ENCODE measurements around the gene ADORA3.
"Not testable (repeated sequence)": the region's sequence is repeated elsewhere in the genome, so short reads cannot be mapped to it uniquely, and the experiment has no call there.

ADORA3 gene

DNA sequence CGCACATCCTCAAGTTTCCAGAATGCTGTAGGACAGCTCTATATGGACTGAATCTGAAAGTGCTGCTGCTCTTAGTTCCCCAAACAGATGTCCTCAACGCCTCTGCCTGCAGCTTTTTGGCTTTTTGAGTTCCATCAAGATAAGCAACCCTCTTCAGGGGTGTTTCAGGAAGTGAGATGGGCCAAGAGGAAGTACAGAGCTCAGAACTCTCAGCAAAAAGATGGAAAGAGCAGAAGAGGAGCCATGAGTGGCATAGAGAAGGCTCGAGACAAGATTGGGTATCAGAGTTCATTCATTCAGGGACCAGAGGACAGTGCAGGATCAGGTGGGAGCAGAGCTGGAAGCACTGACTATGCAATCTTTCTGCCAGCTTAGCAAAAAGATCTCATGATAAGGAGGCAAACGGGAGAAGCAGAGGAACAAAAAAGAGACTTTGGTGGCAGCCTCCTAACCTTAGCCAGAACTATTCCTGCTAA lies at the start of gene ADORA3, which contains the start of gene TMIGD3:
ADORA3 (minus strand) TSS at position 49 of the 476 bp plus-strand sequence. CDS start 279 bp downstream, outside the sequence.
TMIGD3 (minus strand) TSS at position 49 of the 476 bp plus-strand sequence. CDS start 279 bp downstream, outside the sequence.
- DNase-seq, result no peak

DNA sequence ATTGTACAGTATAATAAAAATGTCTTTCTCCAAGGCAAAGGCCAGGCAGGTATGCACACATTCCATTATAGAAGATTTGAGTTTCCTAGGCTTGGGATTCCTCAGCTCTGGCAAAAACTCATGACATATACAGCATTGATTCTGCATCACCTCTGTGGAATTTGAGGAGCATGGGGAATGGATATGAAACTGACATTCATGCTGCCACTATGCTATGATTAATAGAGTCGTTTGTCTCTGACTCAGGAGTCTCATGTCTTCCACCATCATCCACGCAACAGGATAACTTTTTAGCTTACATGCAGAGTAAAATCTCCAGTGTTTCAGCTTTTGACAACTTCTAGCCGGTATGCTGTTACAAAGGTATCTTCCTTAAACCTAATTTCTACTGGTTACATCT lies 49.8 kb upstream of the ADORA3 start:
- peak; percentile 94 for DNase-seq

DNA sequence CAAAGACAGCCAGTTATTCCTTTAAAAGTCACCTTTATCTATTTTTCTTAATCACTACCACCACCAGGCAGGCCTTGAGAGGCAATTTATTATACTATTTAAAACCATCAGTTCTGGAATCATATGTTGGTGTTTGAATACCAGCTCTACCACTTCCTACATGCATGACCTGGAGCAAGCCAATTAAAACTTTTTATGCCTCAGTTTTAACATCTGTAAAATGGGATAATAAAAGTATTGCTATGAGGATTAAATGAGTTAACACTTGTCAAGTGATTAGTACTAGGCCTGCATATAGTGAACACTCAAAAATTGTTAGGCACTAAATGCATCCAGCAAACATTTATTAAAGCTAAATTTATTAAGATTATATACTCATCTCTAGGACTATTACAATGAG lies 49.2 kb upstream of the ADORA3 start:
- DNase-seq, result no peak

DNA sequence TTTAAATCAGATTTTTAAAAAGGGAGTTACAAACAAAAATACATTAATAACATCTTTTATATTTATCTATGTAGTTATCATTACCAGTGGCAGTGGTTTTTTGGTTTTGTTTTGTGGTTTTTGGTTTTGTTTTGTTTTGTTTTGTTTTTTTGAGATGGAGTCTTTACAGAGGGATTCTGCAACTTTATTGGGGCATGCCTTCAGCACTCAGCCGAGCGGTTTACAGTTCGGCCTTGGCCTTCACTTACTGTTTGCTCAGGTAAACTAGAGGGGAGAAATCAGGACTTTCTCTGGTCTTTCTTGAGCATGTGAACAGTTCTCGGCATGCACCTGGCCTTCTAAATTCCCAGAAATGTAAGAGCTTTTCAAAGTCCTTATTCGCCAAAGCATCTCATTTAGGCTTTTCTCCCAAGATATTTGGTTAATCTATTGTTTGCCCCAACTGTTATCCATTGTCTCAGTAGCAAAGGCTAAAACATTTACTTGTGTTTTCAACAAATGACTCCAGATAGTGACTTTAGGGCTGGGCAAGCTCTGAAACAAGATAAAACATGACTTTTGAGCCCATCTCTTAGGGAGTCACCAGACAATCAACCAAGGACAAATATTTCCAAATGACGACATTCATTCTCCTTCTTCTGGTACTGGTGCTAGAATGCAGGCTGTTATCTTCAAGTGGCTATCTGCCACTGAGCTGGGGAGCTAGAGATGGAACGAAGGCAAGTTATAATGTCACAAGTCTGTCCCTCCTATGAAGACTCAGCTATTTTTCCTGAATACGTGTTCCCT lies 48.4 kb upstream of the ADORA3 start:
- DNase-seq, result no peak

DNA sequence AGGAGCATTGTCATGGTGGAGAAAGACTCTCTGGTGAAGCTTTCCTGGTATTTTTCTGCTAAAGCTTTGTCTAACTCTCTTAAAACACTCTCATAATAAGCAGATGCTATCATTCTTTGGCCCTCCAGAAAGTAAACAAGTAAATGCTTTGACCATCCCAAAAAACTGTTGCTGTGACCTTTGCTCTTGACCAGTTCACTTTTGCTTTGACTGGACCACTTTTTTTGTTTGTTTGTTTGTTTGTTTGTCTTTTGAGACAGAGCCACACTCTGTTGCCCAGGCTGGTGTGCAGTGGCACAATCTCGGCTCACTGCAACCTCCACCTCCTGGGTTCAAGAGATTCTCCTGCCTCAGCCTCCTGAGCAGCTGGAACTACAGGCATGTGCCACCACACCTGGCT lies 44.4 kb upstream of the ADORA3 start:
- DNase-seq, result not testable (repeated sequence)

DNA sequence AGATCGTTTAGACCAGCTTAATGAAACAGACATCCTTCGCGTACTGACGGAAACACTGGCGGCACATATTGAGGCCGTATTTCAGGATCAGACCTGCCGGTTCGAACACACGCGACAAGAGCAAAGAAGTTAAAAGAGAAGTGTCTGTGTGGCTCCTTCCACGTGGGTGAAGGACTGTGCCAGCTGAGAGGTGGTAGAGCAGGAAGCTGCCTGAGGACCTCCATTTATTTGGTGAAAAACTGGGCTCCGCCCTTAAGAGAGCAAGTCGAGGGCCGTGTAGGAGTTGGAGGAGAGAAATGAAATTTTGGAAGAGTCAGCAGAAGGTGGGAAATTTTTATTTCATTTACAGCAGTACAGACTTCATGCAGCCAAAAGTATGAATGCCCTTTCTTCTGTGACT lies 38.8 kb upstream of the ADORA3 start:
- no peak for DNase-seq

DNA sequence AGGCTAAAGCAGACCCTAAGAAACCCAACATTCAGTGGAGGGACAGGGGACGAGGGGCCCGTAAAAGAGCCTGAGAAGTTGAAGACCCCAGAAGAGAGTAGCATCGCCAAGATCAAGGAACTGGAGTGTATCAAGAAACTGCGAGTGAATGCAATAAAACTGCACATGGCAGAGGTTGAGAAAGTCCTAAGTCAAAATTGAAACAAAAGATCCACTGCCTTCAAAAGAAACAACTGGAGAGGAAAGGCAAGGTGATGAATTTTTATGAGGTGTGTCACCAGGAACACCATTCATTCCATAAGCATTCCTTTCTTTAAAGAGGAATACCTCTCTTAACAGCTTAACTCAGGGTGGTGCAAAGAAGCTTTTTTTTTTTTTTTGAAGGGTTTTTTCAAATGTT lies 38.3 kb upstream of the ADORA3 start:
- peak; percentile 80 for DNase-seq

DNA sequence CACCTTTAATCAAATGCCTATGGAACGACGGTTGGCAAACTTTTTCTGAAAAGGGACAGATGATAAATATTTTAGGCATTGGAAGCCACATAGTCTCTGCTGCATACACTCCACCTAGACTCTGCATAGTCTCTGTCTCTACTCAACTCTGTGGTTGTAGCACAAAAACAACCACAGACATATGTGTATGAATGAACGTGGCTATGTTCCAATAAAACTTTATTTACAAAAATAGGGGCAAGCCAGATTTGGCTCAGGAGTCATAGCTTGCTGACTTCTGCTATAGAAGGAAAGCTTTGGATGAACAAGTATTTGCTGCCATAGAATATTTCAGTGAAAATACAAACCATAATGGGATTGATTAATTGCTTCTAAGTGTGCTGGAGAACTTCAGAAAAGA lies 37.5 kb upstream of the ADORA3 start:
- DNase-seq, result peak; percentile 16

DNA sequence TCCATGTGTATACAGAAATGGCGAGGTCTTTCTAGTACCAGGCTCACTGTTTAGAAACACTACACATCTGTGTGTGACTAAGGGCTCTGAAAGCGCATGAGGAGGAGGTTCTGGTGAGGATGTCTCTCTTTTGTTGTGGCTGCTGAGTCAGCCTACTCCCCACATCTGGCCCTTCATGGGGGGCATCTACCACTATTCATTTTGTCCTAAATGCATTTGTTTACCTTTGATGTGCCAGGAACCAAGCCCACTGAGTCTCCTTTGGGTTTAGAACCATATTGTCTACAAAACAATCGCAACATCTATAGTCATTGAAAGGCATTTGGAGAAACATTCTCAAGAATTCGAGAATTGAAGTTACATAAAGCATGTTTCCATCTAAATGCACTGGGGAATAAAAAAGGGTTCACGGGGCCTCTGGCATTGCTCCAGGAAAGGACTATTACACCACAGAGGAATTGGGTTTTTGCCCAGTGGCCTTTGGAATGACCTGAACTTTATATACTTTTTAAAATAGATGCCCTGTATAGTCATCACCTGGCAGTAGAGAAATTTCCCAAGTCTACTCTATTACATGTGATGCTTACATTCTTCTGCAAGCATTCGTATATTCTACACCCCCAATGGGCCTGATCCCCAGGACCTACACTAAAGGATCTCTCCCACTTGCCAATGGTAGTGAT lies 35.1 kb upstream of the ADORA3 start:
- peak; percentile 89 for DNase-seq

DNA sequence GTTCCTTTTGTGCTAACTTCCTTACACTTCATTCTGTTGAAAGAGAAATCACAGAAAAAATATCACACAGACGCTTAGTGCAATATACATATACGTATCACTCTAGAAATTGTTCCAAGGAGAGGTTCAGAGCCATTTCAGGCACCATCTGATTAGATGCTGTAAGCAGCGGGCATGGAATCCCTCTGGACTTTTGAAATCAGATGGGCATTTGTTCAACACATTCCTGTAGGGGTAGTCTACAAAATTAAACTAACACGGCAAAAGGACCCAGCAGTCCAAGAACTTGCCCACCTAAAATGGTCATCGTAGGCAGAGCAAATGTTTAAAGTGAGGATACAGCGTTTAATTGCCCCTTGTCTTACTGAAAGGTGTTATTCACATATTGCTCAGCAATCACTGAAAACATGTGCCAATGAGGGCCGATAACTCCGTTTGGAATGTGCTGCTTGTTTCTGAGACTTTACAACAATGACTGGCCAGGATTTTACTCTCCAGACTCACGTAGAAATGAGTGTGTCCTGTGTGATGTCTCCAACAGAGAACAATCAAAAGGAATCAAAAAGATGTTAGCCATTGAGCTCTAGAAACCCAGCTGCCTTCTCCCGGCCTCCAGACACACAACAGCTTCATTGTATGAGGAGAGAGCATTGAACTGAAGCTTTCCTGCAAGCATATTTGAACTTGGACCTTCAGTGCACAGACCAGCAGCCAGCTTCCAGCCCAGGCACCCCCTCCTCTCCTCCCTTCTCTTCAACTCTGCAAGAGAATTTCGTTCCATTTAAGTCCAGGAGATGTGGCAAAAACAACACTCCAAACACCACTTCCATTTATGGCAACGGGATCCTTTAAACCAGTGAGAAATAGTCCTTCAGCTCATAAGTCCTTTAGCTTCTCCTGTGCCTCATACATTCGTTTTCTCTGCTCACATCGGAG lies 32.1 kb upstream of the ADORA3 start:
- DNase-seq, result no peak

DNA sequence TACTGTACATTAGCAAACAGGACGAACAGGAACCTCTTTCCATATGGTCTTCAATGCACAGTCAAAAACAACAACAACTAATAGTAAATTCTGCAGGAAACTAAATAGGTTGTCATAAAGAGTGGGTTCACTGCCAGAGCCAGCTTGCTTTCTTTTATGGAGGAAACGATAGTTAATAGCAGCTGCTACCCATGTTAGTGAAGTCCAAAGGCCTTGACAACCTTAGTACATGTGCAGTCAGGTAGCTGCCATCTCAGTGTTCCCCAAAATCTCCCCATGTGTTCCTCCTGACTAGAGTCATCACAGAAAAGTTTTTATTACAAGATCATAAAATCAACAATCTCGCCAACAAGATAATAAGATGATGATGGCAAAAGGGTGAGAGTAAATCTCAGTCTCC lies 16.6 kb upstream of the ADORA3 start:
- no peak for DNase-seq

DNA sequence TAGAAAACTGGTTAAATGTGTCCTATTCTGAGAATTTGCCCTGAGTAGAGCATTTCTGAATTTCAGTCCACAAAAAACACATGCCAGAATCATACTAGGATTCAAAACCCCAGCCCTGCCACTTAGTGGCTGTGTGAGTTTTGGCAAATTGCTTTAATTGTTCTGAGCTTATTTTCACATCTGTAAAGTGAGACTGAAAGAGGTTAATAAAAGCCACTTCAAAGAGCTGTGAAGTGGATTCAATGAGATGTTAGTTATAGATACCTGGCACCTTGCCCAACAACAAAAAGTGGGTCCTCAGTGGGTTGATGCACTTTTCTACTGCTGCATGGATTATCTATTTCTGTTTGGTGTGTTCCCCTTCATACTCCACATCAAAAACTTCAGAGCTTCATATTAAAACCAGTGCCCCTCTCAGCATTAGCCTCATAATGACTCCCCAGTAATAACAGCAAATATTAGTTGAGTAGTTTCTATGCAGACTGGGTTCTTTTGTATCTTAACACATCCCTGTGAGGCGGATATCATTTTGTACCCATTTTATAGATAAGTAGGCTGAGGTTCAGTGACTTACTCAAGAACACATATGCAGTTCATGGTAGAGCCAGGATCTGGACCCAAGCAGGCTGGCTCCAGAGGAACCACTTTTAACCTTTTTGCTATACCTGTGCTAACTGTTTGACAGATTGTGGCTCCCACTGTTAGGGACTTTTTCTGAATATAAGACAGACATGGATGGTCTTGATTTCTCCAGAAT lies 14.2 kb upstream of the ADORA3 start:
- no peak for DNase-seq

DNA sequence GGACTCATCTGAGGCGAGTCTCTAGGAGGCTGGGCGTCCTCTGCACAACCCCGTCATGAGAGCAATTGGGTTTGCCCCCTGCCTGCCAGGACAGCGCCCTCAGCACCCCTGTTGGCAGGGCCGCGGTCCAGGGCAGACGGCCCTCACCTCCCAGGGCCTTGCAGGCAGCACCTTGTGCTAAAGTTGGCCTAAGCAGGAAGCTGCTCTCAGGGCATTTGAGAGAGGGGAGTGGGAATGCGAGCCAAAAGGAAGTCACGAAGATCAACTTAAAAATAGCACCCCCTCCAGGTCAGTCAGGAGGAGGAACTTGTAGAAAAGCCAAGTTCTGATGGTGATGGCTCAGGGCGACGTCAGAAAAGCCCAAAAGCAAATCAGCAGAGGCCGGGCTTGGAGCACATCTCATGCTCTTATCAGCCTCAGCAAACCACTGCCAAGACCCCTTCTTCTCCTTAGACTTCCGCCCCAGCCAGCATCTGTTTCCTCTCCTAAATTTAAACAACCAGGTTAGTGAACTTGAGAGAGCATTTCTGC lies 12.6 kb upstream of the ADORA3 start:
- peak; percentile 54 for DNase-seq

DNA sequence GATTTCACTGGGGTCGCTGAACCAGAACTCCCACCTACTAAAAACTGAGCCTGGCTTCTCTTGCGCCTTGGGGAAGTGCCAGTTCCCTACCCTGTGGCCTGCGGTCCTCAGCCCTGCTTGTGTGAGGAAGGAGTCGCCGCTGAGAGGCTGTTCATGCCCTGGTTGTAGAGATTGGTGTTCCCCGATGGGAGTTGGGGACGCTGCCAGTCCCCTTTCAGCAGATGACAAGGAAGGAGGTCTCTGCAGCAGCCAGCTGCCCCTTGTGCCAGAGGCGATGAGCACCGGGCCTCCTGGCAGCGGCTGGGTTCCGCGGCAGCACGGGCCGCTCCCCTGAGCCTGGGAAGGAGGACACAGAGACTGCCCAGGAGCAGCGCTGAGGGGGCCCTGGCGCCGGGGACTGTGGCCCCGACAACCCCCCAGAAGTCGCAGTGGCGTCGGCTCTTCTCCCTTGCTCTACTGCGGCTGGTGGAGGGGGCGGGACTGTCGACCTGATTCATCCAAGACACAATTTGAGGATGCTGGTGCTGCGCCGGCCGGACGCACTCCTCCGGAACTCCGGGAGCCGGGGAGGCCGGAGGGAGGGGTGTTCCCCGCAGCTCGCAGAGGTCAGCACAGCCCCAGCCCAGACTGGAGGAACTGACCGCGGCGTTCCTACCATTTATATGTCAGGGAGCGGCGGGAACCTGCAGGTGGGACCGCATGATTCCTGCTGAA lies 12.0 kb upstream of the ADORA3 start:
- peak; percentile 41 for DNase-seq

DNA sequence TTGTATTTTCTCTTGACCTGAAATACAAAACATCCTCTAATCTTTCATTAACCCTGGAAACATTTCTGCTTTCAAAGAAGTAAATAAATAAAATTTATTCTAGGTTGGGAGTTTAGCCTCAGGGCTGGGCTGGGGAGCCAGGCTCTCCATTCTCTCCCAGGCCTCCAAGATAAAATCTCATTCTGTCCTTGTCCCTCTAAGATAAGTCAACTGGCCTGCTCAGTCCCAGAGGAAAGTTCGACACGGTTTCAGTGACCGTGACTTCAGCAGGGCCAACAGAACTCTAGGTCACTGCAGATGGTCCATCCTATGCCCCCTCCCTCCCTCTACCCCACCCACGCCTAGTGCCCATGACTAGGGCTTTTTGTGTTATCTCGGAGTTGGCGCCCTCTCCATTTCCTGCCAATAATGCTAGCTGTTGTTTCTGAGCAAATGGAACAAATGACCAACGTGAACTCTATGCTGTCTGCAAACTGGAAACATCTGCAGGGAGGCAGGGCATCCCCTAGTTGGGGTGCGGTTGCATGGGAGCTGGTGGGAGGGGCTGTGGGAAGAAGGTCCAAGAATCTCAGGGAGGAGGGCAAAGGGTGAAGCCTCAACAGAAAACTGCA lies 10.1 kb upstream of the ADORA3 start:
- no peak for DNase-seq

DNA sequence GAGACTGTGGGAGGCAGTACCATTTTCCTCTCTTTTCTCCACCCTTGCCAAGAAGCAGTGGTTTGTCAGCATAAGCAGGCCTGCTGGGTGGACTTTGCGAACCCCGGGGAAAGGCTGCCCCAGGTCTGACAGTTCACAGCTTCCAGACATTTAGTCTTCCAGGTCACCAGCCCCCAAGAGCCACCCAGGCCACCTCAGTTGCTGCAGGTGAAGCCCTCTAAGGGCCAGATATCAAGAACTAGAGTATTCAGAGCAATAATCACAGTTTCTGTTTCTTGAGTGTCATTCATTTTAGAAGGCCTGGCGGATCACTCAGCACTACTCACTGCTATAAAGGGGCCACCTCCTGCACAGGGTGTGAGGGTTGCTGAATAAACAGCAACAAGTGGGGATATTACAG lies 9.5 kb upstream of the ADORA3 start:
- no peak for DNase-seq

DNA sequence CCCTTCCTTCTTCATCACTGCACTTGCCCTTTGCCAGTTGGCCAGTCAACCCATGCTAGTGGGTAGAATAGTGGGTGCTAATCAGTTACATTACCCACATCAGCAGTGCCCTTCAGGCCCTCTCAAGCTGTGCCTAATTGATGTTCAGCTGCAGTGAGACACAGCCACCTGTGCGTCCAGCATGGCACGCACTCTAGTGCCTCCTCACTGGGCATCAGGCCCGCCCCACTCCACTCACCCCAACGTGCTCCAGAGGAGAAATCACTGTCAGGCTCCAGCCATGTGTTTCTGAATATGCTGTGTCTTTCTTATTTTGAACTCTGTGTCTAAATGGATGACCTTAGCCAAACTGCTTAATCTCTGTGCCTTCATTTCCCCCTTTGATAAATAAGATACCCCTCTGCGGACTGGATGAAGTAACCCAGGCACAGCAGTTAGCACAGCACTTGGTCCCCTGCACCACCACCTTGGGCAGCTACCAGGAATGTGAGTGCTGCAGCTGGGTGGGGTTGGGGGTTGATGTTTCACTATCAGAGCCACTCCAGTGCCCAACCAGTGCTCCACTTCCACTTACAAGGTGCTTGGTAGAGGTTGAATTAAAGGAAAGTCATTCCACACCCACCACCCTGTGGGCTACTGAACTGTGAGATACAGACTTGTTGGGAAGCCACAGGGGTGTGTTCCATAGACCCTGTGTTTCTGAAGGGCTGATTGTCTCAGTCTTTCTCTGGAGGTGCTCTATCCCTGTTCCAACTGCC lies 8.9 kb upstream of the ADORA3 start:
- no peak for DNase-seq

DNA sequence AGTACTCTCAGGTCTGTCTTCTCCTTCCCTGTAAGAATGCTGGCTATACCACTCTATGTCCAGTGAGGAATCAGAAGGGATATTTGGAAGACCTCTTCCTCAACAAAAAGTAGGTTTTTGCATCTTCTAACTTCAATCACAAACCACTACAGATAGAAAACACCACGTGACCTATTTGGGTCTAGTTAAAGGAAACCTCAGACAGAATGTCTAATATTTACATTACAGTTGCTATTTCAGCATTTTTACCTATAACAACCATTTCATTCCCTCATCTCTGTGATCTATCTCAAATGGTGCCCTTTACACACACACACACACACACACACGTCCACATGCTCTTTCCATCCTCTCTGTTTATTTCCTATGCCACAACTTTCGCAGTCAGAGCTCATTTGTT lies 7.9 kb upstream of the ADORA3 start:
- DNase-seq, result no peak

DNA sequence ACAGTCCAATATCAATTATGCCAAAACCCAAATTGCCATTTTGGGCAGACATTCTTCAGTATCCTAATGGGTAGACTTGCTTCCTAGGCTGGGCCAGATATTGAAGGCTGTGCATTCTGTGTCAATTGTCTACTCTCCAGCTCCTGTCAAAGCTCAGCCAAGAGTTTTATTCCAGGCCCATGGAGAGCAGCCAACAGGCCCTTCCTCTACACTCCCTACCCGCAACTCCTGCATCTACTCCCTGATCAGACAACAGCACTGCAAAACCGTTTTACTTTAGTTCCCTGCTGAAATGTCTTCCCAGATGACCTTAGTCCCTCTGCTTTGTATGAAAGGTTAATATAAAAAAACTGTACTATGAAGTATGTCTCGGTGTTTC lies 6.6 kb upstream of the ADORA3 start:
- DNase-seq, result peak; percentile 39
